ENCODE results near the gene NAP1L4.

The NAP1L4 gene

DNA sequence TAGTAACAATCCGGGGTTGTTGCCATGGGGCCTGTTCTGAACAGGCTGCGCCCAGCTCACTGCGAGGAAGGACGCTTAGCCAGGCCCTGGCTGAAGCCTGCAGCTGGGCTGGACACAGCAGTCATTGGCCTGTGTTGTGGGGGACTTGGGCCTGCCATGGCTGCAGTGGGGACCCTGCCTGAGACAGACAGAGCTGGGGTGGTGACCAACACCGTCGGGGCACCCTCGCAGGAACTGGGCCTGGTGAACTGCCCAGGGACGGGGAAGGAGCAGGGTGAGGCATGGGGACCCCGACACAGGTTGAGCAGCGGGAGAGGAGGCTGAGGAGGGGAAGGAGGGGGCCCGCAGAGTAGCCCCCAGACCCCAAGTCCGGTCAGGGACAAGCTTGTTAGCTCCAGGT is 71.8 kb downstream of the NAP1L4 start:
- no peak for DNase-seq (ENCODE audit: low read depth in 2 of 2)
- TF ChIP-seq, protein P1, sequence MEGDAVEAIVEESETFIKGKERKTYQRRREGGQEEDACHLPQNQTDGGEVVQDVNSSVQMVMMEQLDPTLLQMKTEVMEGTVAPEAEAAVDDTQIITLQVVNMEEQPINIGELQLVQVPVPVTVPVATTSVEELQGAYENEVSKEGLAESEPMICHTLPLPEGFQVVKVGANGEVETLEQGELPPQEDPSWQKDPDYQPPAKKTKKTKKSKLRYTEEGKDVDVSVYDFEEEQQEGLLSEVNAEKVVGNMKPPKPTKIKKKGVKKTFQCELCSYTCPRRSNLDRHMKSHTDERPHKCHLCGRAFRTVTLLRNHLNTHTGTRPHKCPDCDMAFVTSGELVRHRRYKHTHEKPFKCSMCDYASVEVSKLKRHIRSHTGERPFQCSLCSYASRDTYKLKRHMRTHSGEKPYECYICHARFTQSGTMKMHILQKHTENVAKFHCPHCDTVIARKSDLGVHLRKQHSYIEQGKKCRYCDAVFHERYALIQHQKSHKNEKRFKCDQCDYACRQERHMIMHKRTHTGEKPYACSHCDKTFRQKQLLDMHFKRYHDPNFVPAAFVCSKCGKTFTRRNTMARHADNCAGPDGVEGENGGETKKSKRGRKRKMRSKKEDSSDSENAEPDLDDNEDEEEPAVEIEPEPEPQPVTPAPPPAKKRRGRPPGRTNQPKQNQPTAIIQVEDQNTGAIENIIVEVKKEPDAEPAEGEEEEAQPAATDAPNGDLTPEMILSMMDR (IDR thresholded peaks at IDR 0.05; ENCODE audit: low read depth, low read length): no peak
- H3K4me3 ChIP-seq (replicated peaks in 1 of 2; ENCODE audit: low read depth in 2 of 2, low read length in 2 of 2): no peak overlapping the region

DNA sequence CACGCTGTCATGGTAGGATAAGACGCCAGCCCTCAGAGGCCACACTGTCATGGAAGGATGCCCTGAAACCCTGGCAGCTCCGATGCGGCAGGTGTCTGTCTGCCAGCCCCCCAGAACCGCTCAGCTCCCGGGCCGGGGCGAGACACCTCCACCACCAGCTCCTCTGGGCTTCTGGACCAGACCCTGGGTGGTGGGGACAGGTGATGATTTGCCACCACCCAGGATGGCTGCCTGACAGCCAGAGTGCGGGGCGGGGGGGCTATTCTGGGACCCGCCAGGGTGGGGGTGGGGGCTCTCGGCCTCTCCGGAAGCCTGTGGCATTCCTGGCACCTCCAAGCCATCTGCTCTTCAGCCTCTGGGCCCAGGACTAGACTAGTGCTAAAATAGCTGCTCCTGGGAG is 72.3 kb downstream of the NAP1L4 start:
- TF ChIP-seq, protein P1 (IDR thresholded peaks at IDR 0.05; ENCODE audit: low read depth, low read length): no peak
- H3K4me3 ChIP-seq (replicated peaks in 1 of 2; ENCODE audit: low read depth in 2 of 2, low read length in 2 of 2): no peak overlapping the region
- no peak for DNase-seq (ENCODE audit: low read depth in 2 of 2)

DNA sequence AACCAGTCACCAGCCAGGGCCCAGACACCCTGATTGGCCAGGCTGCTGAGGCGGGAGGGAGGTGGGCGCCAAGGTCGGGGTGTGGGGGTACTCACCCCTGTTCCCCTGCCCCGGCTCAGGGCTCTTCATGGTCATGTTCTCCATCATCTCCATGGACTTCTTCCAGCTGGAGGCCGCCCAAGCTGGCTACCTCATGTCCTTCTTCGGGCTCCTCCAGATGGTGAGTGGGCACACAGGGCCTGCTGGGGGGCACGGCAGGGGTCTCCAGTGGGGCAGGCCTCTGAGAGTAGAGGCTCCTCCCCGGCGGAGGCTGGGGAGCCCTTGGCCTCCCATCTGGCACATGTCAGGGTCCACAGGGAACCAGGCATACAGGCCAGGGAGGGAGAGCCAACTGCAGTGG is 72.9 kb downstream of the NAP1L4 start:
- no peak for DNase-seq (ENCODE audit: low read depth in 2 of 2)
- TF ChIP-seq, protein P1 (IDR thresholded peaks at IDR 0.05; ENCODE audit: low read depth, low read length): no peak
- no peak overlapping the region for H3K4me3 ChIP-seq (replicated peaks in 1 of 2; ENCODE audit: low read depth in 2 of 2, low read length in 2 of 2)

DNA sequence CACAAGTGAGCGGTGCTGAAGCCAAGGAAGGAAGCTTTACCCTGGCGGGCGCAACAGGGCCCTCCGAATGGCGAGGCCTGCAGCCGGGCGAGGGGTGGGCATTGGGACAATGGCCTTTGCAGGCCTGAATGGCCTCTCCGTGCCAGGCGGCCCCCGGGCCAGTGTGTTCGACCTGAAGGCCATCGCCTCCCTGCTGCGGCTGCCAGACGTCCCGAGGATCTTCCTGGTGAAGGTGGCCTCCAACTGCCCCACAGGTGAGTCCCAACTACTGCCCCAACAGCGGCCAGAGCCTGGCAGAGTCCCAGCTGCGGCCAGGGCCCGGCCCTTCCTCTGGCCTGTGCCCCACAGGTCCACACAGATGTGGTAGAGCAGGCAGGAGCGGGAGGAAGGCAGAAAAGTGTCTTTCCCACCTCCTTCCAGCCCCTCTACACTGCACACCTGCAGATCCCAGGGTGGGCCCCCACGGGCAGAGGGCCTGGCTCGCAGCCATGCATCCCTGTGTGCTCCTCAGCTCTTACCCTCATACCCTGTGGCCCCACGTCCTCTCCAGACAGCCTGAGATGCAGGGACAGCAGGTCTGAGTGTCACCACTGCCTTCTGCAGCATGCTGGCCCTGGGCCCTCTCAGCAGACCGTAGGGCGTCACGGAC is 74.2 kb downstream of the NAP1L4 start:
- no peak overlapping the region for H3K4me3 ChIP-seq (replicated peaks in 1 of 2; ENCODE audit: low read depth in 2 of 2, low read length in 2 of 2)
- TF ChIP-seq, protein P1 (IDR thresholded peaks at IDR 0.05; ENCODE audit: low read depth, low read length): no peak
- DNase-seq (ENCODE audit: low read depth in 2 of 2): no peak

DNA sequence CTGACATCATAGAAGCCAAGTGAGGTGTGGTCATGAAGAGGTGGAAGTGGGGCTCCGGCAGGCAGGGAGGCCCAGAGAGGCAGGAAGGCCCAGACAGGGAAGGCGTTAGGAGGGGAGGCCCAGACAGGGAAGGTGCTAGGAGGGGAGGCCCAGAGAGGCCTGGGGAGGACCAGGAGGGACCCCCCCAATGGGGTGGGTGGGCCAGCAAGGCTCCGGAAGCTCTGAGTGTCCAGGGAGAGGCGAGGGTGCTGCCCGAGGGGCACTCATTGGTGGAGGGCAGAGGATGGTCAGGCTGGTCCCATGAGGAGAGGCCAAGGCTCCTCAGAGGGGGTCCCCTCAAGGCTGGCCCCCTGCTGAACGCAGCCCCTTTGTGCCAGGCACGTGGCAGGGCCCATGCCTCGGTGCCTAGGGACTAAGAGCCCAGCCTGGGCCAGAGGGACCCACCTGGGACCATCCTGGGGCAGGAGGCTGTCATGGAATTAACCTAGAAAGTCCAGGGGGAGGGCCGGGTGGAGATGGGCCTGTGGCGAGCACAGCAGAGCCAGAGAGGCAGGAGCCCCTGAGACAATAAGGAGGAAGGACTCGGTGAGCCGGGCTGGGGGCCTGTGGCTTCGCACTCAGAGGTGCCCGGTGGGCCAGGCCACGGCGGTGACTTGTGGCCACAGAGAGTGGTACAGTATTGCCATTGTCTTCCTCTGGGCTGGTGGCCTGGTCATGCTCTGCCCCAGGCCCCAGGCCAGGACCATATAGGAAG is 75.1 kb downstream of the NAP1L4 start:
- TF ChIP-seq, protein P1 (IDR thresholded peaks at IDR 0.05; ENCODE audit: low read depth, low read length): no peak
- no peak overlapping the region for H3K4me3 ChIP-seq (replicated peaks in 1 of 2; ENCODE audit: low read depth in 2 of 2, low read length in 2 of 2)
- no peak for DNase-seq (ENCODE audit: low read depth in 2 of 2)

DNA sequence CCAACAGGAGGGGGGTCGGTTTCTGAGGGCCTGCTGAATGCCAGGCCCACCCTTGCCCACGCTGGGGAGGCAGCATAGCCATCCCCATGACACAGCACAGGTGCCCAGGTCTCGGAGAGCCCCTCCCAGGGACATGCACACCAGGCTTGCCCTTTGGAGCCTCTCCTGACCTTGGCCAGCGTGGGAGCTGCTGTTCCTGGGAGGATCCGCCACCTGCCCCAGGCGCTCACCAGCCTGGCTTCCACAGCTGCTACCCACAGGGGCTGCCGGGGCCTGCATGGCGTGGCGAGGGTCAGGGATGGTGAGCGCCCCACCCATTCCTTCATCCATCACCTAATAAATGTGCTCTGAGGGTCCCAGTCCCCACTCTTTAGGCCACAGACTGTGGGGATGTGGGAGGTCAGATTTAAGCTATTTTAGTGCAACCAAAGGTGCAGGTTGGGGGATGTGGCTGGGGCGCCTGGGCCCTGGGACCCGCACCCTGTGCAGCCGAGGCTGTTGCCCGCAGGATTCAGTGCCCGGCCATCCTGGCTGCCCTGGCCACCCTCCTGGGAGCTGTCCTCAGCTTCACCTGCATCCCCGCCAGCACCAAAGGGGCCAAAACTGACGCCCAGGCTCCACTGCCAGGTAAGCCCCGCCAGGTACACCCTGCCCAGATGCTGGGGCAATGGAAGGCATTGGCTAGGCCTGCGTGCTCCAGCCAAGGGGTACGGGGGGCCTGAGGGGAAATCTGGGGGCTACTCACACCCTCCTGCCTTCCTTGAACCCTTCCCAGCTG is 75.8 kb downstream of the NAP1L4 start:
- TF ChIP-seq, protein P1 (IDR thresholded peaks at IDR 0.05; ENCODE audit: low read depth, low read length): no peak
- no peak for DNase-seq (ENCODE audit: low read depth in 2 of 2)
- H3K4me3 ChIP-seq (replicated peaks in 1 of 2; ENCODE audit: low read depth in 2 of 2, low read length in 2 of 2): no peak overlapping the region
